Measurements from ENCODE around the gene TRIP11.

The TRIP11 gene

DNA sequence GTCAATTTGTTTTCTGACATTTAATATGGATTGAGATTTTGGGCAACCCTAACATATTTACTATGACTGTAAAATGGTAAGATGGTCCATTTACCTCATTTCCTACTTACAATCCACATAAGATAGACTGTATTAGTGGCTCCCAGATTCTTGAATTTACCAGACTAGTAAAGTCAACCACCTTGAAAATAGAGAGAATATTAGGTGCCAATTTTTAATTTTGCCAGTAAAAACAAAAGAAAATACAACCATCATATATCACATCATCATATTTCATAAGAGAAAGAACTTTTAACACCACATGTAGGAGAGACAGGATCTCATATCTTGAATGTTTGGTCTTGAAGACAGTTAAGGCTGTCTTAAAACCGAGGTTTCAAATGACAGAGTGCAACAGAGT, 84.7 kb downstream of the TRIP11 start:
- DNase-seq (ENCODE audit: low spot score), result no peak

DNA sequence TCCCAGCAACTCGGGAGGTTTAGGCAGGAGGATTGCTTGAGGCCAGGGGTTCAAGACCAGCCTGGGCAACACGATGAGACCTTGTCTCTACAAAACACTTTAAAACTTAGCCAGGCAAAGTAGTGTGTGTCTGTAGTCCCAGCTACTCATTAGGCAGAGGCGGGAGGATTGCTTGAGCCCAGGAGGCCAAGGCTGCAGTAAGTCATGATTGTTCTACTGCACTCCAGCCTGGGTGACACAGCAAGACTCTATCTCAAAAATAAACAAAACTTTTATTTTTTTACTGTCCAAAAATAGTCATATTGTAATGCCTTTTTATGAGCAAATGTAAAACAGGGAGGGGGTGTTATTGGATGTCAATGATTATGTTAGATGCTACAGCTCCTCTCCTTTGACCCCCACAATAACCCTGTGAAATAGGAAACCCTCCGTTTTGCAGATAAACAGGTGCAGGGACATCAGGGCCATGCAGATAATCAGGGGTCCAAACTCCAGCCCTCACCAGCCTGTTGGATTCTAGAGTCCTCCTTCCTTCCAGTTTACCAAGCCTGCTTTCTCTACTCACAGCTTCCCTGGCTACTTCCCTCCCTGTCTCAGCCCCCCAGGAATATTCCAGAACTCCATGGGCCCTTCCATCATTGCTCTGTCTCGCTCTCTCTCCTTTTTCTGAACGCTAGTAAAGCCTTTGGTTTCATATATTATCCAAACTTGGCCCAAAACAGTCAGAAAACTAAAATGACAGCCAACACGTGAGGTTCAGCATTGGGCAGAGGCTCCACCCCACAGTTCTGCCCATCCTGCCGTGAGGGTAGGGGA, 86.5 kb downstream of the TRIP11 start:
- no peak for DNase-seq (ENCODE audit: low spot score)

DNA sequence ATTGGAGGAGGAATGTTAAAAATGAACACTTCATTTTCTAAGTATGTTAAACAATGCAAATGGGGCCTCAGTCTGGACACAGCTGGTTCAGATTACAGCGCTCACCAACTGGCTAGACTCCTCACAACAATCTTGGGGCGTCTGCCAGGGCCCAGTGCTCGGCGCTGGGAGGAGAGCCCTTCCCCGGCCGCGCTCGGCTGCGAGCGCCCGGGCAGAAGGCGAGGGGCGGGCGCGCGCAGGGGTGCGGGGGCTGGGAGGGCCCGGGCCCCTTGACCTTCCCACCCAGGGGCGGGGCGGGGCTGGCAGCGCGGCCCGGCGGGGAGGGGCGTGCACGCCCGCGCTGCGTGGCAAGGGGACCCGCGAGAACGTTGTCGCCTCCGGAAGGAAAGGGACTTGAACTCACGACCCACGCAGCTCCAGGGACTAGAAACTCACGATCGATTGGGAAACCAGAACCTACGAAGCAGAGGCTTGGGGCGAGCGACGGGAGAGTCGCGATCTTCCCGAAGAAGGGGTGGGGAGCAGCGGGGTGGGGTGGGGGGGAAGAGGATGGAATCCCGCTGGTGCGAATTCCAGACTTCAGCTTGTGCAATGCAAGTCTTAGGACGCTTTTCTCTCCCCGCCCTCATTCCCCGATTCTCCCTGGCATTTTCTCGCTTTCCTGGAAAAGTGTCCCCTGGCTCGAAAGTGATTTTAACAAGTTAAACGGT, 92.2 kb downstream of the TRIP11 start, which contains the start of gene FBLN5:
Gene FBLN5, minus strand, starts transcription at position 220 of the 710 bp plus-strand sequence. CDS start 465 bp downstream, outside the sequence.
- peak; percentile 30 for DNase-seq (ENCODE audit: low spot score)

DNA sequence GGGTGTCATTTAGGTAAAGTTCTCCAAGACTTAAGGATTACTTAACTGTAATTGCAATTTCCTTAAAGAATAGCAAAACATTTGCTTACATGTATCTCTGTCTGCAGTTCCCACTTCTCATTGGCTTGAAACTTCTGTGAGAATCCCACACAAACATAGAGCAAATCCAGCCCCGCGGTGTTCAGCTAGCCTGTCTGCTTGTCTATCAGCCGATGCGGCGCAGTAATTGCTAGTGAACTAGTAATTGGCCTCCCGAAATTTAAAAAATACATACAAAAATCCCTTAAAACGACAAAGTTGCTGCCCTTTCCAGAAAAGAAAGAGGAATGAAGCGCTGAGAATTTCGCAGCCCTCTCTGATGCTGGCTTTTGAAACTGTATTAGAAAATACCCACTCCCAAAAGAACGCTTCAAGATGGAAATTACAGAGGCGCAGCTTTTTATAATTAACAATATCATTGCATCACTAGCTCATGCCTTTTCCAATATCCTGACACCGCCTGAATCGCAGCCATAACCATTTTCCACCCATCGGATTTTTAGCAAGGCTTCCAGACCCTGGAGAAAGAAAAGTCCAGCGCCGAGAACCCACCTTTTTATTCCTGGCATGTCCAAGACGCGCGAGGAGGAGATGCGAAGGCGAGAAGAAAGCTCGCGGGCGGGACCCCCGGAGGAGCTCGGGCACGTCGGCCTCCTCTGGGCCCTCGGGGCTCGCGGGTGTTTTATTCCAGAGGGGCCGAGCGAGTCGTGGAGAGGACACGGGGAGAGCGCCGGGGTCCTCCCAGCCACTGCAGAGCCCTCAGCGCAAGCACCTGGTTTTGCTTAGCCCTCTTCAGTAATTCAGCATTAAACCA, 93.0 kb downstream of the TRIP11 start:
- DNase-seq (ENCODE audit: low spot score), result no peak

DNA sequence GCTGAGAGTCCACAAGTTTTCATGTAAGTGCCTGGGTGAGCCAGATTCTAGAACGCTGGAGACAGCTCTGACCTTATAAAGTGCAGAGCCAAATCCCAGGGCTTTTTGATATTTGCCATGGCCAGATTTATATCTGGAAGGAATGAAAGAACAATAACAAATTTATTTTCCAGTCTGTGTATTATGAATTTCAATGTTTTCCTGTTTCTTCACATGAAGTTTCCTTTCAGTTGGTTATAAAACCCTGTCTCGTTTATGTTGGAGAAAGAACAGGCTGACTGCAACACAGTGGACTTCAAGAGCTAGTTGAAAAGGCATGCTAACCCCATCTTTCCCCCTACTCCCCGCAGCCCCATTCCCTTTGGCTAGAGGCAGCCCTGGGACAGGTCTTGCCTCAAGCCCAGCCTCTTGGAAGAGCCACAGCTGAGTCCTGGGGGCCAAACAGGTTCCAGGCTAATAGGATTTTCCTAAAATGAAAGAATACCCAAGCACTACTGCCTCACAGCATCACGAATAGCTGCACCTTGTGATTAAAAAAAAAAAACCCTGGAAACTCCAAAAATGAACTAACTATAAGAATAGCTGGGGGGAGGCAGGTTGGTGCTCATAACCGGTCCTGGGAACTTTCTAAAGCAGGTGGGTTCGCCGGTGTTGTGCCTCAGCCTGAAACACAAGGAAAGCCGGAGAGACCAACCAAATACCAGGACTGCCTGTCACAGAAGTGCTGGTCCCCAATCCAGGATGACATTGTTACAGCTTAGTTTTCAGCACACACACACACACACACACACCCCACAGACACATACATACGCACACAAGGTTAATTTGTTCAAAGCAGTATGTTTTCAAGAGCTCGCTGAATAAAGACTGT, 93.9 kb downstream of the TRIP11 start:
- DNase-seq (ENCODE audit: low spot score), result no peak

DNA sequence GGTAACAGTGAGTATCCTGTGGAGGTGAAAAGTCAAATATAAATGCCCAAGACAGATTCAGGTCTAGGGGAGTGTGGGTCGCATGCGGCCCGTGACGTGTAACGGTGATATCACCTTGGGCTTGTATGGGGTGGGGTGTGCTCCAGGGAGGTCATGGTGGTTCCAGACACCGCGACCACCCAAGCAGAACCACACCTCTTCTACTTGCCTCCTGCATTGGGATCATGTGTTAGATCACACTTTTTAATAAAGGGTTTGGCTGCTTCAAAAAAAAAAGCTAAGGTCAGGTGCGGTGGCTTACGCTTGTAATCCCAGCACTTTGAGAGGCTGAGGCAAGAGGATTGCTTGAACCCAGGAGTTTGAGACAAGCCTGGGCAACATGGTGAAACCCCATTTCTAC, 96.9 kb downstream of the TRIP11 start:
- no peak for DNase-seq (ENCODE audit: low spot score)

DNA sequence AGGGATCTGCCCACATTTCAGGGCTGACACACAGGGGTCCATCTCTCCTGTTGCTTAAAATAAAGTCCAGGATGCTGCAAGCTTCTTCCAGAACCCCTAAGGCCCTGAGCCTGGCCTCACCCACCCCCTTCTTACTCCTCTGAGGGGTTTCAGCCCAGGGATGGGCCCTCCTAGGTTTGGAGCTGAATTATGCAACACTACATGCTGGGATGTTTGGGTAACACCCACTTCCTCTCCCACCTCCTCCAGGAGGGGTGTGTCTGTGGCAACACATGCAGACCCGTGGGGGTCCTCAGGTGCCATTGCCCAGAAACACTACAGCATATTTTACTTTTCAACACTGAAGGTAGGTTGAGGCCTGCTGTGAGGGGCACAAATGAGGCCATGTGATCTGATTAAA, 97.7 kb downstream of the TRIP11 start:
- no peak for DNase-seq (ENCODE audit: low spot score)

DNA sequence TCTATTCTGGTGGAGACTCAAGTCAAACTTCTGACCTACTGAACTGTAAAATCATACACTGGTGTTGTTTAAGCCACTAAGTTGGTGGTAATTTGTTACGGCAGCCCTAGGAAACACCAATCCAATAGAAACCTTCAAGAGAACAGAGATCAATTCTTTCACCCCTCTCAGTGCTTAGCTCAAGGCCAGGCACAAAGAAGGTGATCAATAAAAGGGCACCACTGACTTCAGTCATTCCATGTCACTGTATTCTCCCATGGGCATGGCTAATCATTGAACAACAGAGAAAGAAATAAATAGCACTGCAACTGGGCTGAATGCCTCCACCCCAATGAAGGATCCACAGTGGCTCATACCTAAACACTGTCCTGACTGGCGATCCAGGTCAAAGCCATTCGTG, 99.7 kb downstream of the TRIP11 start:
- no peak for DNase-seq (ENCODE audit: low spot score)

DNA sequence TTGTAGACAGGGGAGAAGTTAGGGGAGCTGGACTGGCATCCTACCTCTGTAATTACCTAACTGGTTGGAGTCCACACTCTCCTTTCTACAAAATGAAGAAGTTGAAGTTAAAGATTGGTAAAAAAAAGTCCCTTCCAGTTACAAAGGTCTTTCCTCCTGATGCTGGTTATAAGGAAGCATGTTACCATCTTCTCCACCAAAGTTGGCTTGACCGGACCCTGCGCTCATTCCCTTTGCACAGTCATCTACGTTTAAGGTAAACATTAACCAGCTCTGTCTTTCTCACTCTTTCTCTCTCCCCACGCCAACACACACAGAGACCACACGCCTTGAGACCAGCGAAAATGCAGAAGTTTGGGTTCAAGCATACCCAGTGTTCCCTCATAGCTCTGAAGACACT, 104.3 kb downstream of the TRIP11 start:
- DNase-seq (ENCODE audit: low spot score), result no peak

DNA sequence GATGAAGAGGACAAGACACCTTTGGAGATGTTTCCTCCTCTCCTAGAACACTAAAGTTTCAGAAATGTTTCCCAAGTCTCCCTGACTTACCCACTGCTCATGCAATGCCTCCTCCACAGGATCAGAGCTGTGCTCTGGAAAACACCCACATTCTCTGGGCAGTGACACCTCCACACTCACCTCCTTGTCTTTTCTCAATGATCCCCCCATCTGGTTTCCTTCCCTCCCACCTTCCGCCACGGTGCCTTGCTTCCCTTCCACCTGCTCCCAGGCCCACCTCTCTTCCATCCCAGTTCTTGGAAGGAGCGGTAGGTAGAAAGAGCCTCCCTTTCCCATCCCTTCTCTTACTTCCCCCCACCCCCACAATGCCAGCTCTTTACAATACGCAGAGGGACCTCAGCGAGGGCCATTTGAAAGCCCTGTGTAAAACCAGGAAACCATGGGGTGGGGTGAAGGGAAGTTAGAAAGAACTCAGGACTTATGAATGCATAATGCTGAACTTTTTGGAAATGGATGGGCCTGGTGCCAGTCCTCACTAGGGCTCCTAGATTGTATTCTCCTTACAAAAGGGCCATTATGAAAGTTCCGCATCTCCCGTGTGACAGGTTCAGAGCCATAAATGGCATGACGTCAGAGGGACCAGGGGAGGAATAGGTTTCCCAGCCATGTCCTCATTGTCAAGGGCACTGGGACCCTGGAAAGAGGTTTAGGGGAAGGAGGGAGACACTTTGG, 105.1 kb downstream of the TRIP11 start:
- no peak for DNase-seq (ENCODE audit: low spot score)

DNA sequence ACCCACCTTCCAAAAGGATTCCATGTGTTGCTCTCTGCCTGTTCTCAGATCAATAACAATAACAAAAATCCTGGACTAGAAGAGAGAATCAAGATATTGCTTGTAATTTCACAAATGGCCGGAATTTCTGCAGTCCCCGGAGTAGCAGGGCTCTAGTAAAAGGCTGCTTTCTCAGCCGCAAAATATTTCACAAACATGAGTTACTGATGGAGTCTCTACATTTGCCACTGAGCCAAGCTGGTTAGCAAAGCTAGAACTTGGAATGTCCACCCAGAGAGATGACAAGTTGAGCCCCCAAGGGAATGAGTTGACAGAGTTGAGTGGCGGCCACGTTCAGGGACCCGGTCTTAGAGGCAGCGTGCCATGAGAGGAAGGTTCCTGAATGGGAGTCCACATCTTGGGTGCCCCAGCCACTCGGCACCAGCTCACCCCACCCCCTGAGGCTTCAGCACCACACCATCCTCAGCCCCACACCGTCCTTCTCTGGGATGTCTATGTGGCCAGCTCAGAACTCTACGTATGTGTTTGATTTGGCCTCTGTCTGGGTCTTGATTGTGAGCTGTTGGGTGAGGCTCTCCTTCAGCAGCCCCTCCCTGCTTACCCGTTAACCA, 108.3 kb downstream of the TRIP11 start:
- DNase-seq (ENCODE audit: low spot score), result no peak

DNA sequence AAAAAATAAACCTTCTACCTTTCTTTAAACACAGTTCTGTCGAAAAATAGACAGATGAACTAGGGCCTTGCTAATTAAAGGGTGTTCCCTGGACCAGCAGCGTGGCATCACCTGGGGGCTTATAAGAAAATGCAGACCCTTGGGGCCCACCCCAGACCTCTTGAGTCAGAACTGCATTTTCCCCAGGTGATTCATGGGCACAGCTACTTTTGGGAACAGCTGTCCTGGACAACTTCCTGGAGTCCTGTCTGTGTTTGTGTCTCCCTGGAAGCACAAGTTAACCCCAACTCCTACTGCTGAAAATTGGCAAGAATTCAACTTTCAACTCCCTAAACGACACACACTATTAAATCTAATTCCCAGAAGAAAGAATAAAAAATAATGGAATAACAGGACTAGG, 110.2 kb downstream of the TRIP11 start:
- DNase-seq (ENCODE audit: low spot score), result no peak

DNA sequence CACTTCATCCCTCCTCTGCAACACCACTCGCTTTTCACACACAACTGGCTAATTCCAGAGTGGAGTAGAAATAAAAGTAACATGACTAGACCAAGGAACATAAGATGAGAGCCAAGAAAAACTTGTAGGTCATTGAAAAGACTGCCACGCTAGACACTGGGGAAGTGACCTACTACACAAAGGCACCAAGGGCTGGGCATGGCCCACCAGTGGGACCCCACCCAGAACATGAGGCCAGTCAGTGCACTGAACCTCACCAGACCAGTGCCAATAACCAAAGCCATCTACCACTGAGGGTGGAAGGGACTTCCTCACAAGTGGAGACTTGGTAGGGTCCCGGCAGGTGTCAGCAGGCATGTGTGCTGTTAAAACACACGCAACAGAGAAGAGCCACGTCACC, 112.1 kb downstream of the TRIP11 start:
- DNase-seq (ENCODE audit: low spot score), result no peak

DNA sequence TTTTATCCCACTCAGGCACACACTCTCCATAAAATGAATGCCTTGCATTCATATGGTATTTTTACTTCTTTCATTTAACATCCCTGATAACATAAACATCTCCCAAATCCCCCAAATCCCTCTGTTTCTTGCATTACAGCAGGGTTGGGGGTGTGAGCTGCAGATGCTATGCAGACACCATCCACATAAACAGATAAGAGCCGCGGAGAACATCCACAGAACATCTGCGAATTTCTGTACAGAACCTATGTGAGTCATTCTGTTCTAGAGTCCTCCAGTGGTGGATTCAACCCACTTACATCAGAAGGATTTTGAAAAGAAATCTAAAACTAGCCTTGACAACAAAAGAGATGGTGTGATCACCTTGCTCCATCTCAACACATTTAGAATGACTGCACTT, 112.7 kb downstream of the TRIP11 start:
- no peak for DNase-seq (ENCODE audit: low spot score)

DNA sequence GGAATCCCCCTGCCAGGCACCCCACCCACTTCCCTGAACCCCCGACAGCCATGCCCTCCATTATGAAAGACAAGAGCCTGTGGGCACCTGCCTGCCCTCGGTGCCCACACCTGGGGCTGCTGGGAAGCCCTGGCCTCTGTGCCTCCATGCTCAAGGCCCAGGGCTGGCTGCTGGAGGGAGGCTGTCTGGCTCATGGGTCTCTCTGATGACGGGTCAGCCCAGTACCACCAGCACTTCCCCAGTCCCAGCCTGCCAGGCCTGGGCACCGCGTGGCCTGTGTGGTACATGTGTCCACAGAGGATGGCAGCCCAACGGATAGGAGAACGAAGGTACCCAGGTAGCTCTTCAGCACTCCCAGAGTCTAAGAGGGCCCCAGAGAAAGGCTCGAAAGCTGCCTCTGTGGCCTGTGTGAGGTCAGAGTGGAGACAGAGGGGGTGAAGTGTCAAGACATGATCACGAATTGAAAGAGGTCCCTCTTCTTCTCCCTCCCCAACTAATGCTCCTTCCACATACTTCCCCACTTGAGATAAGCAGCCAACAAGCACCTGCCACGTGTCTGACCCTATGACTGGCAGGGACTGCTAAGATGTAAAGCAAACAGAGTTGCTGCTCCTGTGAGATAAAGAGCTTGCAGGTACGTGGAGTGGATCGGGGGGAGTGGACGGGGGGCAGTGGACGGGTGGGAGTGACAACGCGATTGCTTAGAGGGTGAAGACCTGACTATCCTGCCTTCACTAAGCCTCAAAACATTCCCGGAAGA, 113.5 kb downstream of the TRIP11 start:
- no peak for DNase-seq (ENCODE audit: low spot score)

DNA sequence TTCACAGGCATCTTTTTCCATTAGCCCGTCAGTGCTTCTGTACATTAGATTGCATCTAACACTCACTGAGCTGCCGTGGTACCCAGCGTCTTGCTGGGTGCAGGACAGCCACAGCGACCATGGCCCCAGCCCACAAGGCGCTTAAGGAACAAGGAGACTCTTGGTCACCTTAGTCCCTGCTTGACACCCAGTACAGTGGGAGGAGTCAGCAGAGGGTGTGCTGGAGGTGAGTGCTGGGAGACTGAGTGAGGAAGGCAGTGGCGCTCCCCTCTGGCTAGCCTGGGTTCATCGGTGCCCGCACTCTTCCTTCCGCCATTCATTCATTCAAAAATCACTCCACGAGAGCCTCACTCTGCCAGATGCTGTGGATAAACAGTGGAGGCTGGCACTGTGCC, 114.1 kb downstream of the TRIP11 start:
- no peak for DNase-seq (ENCODE audit: low spot score)

DNA sequence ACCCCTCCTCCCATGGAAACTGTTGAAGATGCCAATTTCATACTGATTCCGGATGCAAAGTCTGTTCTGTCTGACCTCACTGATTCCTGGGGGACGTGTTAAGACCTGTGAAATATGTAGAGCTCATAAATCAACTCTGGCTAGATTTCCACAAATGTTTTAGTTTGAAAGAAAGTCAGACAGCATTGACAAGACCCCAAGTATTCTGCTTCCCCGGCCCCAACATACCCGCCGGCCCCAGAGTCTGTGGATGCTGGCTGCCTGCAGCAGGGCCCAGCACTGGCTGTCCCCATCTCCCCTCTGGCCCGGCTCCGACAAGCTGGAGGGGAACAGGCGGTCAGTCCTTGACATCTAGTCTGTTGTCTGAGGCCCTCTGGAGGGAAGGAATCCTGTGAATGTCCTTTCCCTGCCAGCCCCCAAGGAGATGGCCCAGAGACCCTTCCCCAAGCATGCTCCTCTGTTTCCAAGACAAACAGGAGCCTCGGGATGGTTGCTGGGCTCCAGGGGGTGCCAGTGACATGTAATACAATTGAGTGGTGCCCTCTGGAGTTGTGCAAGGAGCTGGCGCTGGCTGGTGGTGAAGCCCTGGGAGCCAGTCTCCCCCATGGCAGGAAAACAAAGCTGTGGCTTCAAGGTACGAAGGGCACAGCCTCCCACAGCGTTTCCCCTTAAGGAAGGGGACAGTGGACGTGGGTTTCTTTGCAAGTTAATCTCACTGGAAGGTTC, 114.7 kb downstream of the TRIP11 start:
- DNase-seq (ENCODE audit: low spot score), result no peak

DNA sequence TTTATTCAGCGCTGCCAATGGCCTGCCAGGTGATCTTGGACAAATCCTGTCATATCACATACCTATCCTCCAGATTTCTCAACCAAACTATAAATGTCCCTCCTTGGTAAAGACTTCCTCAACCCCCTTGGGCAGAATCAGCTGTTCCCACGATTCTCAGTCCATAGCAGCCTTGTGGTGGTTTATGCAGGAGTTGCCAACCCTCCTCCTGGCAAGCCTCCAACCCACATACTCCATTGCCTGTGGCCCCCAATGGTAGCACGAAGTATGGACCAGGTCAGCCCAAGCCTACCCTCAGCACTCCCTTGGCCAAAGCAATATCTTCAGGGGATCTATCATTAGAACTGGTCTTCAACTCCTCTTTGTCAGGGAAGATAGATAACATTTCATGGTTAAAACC, 119.3 kb downstream of the TRIP11 start:
- no peak for DNase-seq (ENCODE audit: low spot score)

DNA sequence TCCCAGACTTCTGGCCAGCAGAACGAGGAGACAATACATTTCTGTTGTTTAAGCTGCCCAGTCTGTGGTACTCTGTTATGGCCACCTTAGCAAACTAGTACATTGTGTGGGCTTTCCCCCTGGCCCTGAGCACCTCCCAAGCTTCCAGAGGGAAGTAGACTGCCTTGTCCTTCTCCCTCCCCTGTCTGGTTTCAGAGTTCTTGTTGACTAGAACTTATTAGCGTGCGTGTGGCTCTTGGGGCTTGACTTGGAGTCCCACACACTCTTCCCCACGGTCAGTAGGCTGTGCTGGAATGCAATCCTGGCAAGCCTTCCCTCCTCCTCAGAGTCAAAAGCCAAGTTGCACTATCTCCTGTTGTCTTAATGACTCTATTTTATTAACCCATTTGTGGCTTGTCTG, 120.0 kb downstream of the TRIP11 start:
- DNase-seq (ENCODE audit: low spot score), result no peak

Measured in SW480 (cell line).